SH-SY5Y (cell line): ENCODE data around the gene P4HB.

Source experiments
- GATA2 ChIP-seq: IDR thresholded peaks from 2 replicates; pipeline ENCODE4 v1.6.1; 2011; ENCODE audit warnings: mild to moderate bottlenecking, low read depth, low read length
- GATA3 ChIP-seq: IDR thresholded peaks from 2 replicates; pipeline ENCODE4 v1.6.1; 2011; ENCODE audit warnings: low read depth, mild to moderate bottlenecking, low read length, moderate library complexity

Gene P4HB

DNA sequence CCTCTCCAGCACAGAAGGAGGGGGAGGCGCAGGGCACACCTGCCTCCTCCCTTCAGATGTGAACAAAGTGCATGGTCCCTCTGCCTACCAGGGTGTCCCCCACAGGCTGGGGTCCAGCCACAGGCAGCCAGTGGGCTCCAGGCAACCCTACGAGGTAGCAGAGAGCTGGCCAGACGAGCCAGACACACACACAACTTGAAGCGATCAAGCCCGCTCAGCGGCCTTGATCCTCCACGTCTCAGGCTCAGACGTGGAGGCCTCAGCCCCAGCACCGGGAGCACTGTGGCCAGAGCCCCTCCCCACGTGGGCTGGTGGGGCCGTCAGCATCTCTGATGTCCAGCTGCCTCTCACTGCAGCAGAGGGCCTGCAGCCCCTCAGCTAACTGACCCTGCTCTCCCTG, 35.7 kb downstream of the P4HB start:
- TF ChIP-seq GATA3 (no peak), GATA2 (no peak)

GRCh38 chr17:81823820-81824550, 36.4 kb downstream of the P4HB start:
- TF ChIP-seq GATA3 (no peak), GATA2 (no peak)

DNA sequence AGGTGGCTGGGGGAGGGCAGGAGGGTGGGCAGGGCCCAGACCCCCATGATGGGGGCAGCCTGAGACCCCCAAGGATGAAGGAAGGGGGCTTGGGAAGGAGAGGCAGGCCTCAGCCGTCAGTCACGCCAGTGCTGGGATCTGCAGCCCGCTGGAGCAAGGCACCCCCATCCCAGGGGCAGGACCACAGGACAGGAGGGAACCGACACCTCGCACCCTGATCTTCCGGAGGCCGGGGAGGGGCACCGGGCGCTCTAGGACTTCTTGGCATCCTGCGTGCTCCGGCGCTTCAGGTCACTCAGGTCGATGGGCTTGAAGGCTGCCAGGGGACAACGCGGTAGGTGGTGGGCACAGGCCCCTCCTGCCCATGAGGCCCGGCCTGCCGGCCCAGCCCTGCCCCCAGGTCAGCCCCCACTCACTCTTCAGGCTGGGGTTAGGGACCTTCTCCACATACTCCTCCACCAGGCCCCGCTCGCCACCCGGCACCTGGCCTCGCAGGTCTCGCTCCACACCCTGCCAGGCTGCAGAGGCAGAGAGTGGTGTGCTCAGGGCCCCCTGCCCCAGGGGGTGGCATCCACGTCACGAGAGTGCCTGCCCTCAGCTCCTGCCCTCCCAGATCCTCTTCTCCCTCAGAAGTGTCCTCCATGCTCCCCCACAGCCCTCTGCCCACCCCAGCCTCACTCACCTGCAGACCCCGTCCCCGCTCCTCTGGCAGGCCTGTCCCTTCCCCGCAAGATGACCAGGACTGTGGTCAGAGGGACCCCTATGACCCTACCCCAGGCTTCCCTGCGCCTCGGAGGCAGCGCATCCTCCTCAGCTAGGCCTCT, 37.1 kb downstream of the P4HB start:
- TF ChIP-seq GATA2 = no peak
- no peak for TF ChIP-seq GATA3

- TF ChIP-seq GATA2 = no peak
- no peak for TF ChIP-seq GATA3
Measured at GRCh38 chr17:81822312-81822637, 38.1 kb downstream of the P4HB start.

DNA sequence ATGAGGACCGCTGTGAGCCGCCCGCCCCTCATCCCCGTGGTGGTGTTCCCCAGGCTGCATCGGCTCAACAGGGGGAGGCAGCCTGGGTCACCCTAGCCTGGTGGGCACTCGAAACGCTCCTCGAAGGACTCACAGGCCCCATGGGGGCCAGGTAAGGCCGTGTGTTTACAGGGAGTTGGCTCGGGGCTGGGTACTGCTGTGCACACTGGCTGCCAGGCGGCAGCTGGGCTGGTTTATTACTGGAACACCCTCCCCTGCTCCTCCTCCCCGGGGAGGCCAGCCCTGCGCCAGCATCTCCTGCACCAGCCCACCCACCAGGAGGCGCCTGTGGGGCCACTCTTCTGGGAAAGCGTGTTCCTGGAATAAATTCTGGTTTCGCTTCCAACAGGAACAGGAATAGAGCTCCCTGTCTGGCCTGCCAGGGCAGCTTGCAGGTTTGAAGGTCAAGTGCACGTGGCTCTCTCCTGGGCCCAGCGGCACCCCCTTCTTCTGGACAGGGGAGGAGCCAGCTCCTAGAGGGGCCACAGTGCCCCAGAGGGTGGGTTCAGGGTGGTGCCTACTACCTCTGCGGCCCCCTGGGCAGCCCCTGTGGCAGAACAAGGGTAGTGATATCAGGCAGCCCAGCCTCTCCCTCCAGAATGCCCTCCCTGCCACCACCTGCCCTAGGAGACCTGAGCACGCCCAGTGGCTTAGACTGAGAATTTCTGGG, 38.6 kb downstream of the P4HB start:
- TF ChIP-seq GATA2 = no peak
- TF ChIP-seq GATA3 = no peak

DNA sequence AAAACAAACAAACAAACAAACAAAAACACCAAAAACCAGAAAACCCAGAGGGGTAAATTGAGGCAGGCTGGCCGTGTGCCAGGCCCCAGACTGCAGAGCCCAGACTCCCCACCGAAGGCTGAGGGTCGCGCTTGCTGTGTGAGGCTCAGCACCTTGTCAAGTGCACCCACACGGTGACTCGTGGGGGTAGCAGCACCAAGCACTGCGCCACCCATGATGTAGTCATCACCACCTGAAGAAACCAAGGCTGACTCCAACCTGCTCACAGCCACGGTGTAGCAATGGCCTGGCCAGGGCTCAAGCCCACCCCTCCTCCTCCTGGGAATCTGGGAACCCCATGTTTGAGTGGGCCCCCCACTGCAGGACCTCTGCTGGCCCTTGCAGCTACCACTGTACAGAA, 39.2 kb downstream of the P4HB start:
- no peak for TF ChIP-seq GATA2
- no peak for TF ChIP-seq GATA3

DNA sequence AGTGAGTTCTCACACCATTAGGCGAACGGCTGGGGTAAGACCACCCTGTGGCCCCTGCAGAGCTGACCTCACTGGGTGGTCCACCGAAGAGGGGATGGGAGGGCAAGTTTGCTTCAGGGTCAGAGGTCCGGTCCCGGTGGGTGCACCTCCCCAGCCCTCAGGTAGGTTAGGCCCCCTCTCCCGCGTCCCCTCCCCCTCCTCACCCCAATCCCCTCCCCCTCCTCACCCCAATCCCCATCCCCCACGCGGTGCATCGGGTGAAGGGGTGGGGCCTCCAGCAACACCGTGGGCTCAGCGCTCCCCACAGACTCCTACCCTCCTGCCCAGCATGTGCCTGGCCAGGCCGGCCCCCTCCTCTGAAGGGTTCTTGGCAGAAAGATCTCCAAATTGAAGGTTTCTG, 40.6 kb downstream of the P4HB start:
- TF ChIP-seq GATA2 = no peak
- no peak for TF ChIP-seq GATA3

DNA sequence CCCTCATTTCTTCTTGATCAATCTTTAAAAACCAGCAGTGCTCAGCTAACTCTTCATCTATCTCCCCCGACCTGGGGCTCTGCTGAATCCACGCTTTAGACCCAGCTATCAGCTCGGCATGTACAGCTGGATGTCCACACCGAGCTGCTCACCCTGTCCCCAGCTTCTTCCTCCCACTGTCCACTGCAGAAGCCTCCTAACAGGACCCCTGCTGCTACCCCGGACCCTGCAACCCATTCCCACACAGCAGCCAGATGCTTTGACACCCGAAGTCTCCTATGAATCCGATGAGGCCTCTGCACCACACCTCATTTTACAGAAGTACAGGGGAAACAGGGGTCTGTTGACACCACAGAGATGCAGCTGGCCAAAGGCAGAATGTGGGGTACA, 42.6 kb downstream of the P4HB start:
- TF ChIP-seq GATA3 = no peak
- TF ChIP-seq GATA2 = no peak

DNA sequence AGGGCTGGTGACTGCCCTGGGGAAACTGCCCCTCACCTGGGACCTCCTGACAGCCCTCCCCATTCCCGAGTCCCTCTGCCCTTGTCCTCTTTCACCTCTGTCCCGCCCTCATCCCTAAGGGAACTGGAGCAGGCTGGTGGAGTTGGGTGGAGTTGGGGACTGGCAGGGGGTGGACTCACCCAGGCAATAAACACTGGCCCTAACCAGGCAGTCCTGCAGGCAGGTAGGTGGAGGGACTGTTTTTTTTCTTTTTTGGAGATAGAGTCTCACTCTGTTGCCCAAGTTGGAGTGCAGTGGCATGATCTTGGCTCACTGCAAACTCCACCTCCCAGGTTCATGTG, 44.7 kb downstream of the P4HB start:
- TF ChIP-seq GATA3 (no peak), GATA2 (no peak)

DNA sequence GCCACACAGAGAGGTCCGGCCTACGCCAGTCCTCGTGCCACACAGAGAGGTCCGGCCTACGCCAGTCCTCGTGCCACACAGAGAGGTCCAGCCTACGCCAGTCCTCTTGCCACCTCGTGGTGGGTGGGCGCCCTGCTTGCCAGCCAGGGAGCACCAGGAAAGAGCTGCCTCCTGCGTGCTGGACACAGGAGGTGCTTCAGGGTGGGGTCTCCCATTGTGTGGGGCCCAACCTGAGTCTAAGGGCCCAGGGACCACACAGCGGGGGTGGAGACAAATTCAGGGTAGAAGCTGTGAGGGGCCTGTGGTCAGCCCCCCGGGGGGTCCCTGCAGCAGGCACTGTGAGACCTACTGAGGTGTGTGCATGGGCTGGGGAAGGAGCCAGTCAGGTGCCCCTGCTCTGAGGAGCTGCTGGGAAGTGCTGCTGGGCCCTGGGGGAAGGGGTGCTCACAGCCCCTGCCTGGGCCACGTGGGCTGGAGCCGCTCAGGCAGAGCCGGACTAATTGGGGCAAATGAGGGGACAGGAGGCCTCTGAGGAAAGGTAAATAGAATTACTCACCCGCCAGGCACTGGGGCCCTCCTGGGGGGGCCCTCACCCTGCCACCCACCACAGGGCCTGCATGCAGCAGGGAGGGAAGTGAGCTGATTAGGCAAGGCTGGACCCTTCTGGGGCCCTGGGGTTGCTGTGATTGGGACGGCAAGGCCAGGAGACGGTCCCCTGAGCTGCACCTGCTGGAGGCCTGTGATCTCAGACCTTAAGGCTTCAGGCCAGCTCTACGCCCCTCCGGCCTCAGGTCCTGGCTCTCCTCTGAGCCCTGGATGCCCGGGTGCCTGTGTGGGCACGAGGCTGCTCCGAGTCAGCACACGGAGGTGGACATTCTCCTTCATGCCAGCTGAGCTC, 45.3 kb downstream of the P4HB start:
- no peak for TF ChIP-seq GATA2

GRCh38 chr17:81813861-81814683, 46.3 kb downstream of the P4HB start:
- no peak for TF ChIP-seq GATA3
- TF ChIP-seq GATA2 = no peak

- TF ChIP-seq GATA3 = no peak
- TF ChIP-seq GATA2 = no peak
Measured at GRCh38 chr17:81813371-81813684, 47.0 kb downstream of the P4HB start.

GRCh38 chr17:81812571-81813370, 47.6 kb downstream of the P4HB start:
- TF ChIP-seq GATA2 (no peak), GATA3 (no peak)
